DND-41 (cell line): ENCODE data around the gene NDUFS6.

Experiments
- ATAC-seq: fragments of 200-7000 bp; cut with Tn5 transposase; 3 replicates; pipeline ENCODE4 v1.9.1; 2021; ENCODE audit warnings: low read depth; ENCODE audit not compliant: insufficient read depth
- DNase-seq: peaks from one replicate; pipeline ENCODE4 v3.0.0-alpha.2; 2020
- H2AFZ ChIP-seq: 2 replicates; pipeline ENCODE4 v1.6.0; 2012; ENCODE audit warnings: low read depth, low read length
- H3K27ac ChIP-seq: 2 replicates; pipeline ENCODE4 v1.5.1; 2012; ENCODE audit warnings: low read length, inconsistent platforms
- H3K27me3 ChIP-seq: fragments of 200-600 bp; sonication (generic); 2 replicates; pipeline ENCODE4 v1.6.0; 2012; ENCODE audit warnings: low read length, mild to moderate bottlenecking, inconsistent platforms; ENCODE audit not compliant: insufficient read depth, poor library complexity
- H3K36me3 ChIP-seq: 2 replicates; pipeline ENCODE4 v1.5.1; 2012; ENCODE audit warnings: low read length, inconsistent platforms; ENCODE audit not compliant: insufficient read depth
- H3K4me1 ChIP-seq: 2 replicates; pipeline ENCODE4 v1.5.1; 2012; ENCODE audit warnings: mild to moderate bottlenecking, low read length; ENCODE audit not compliant: insufficient read depth
- H3K4me2 ChIP-seq: 2 replicates; pipeline ENCODE4 v1.6.0; 2012; ENCODE audit warnings: mild to moderate bottlenecking, moderate library complexity, low read length, inconsistent platforms; ENCODE audit not compliant: insufficient read depth
- H3K4me3 ChIP-seq, 2 experiments: fragments of 200-600 bp in 1 of 2; shearing (Covaris generic) in 1 of 2; 2 replicates each; pipeline ENCODE4 v1.5.1; 2012 to 2016; ENCODE audit warnings: inconsistent platforms in 2 of 2, low read length in 2 of 2, mild to moderate bottlenecking in 2 of 2, low read depth in 1 of 2, moderate library complexity in 1 of 2
- H3K79me2 ChIP-seq: 2 replicates; pipeline ENCODE4 v1.6.0; 2012; ENCODE audit warnings: low read length, inconsistent platforms; ENCODE audit not compliant: insufficient read depth
- H3K9ac ChIP-seq: 2 replicates; pipeline ENCODE4 v1.6.0; 2012; ENCODE audit warnings: low read depth, mild to moderate bottlenecking, inconsistent platforms, low read length, moderate library complexity
- H3K9me3 ChIP-seq: 2 replicates; pipeline ENCODE4 v1.5.1; 2012; ENCODE audit warnings: low read length, moderate library complexity, mild to moderate bottlenecking, inconsistent platforms; ENCODE audit not compliant: insufficient read depth, severe bottlenecking
- H4K20me1 ChIP-seq: 2 replicates; pipeline ENCODE4 v1.6.0; 2012; ENCODE audit warnings: low read length; ENCODE audit not compliant: insufficient read depth
- CTCF ChIP-seq: IDR thresholded peaks from 2 replicates; pipeline ENCODE4 v1.5.1; 2012; ENCODE audit warnings: borderline replicate concordance, low read length, moderate library complexity, mild to moderate bottlenecking; ENCODE audit not compliant: poor library complexity, severe bottlenecking; ENCODE audit errors: extremely low read depth
- EZH2 ChIP-seq: IDR thresholded peaks from 3 replicates; pipeline ENCODE4 v1.6.1; 2012; ENCODE audit warnings: borderline replicate concordance, low read depth, mild to moderate bottlenecking, moderate library complexity, low read length, inconsistent platforms; ENCODE audit not compliant: severe bottlenecking

The NDUFS6 gene

GRCh38 chr5:1834721-1835429 is 33.7 kb downstream of the NDUFS6 start:
- H2AFZ ChIP-seq = no peak overlapping the region
- TF ChIP-seq EZH2 (no peak), CTCF (no peak)
- H3K27ac ChIP-seq = no peak overlapping the region
- ATAC-seq = no peak
- no peaks in the 10 kb centered on the region; the same call in 1 of the 2 replicates for H4K20me1 ChIP-seq
- no peaks in the 10 kb centered on the region for H3K9me3 ChIP-seq
- no peaks in the 10 kb centered on the region for H3K79me2 ChIP-seq
- DNase-seq = no peak
- no peak overlapping the region for H3K9ac ChIP-seq
- no peak overlapping the region for H3K4me3 ChIP-seq
- no peaks in the 10 kb centered on the region for H3K27me3 ChIP-seq
- no peak overlapping the region for H3K4me2 ChIP-seq
- H3K36me3 ChIP-seq = no peaks in the 10 kb centered on the region
- H3K4me1 ChIP-seq = no peaks in the 10 kb centered on the region

GRCh38 chr5:1835431-1835830 is 34.2 kb downstream of the NDUFS6 start:
- no peaks in the 10 kb centered on the region for H3K79me2 ChIP-seq
- DNase-seq (no peak), ATAC-seq (no peak)
- H2AFZ ChIP-seq = no peak overlapping the region
- H4K20me1 ChIP-seq = peaks cover under 1% of the 10 kb centered on the region; the same call in 1 of the 2 replicates
- no peak overlapping the region for H3K4me2 ChIP-seq
- H3K27me3 ChIP-seq = no peaks in the 10 kb centered on the region
- no peak overlapping the region for H3K4me3 ChIP-seq
- H3K4me1 ChIP-seq = no peaks in the 10 kb centered on the region
- TF ChIP-seq EZH2 (no peak), CTCF (no peak)
- no peaks in the 10 kb centered on the region for H3K9me3 ChIP-seq
- no peak overlapping the region for H3K27ac ChIP-seq
- H3K36me3 ChIP-seq = no peaks in the 10 kb centered on the region
- no peak overlapping the region for H3K9ac ChIP-seq

- no peak overlapping the region for H3K4me2 ChIP-seq
- ATAC-seq (no peak), DNase-seq (no peak)
- no peaks in the 10 kb centered on the region for H3K9me3 ChIP-seq
- peaks cover 2% of the 10 kb centered on the region; the same call in 1 of the 2 replicates for H4K20me1 ChIP-seq
- H3K36me3 ChIP-seq = no peaks in the 10 kb centered on the region
- no peak overlapping the region for H2AFZ ChIP-seq
- H3K27me3 ChIP-seq = no peaks in the 10 kb centered on the region
- no peak overlapping the region for H3K27ac ChIP-seq
- no peak for TF ChIP-seq EZH2
- TF ChIP-seq CTCF = no peak
- no peak overlapping the region for H3K9ac ChIP-seq
- H3K4me1 ChIP-seq = no peaks in the 10 kb centered on the region
- H3K4me3 ChIP-seq = no peak overlapping the region
- no peaks in the 10 kb centered on the region for H3K79me2 ChIP-seq
Observed at GRCh38 chr5:1836176-1836890, 35.1 kb downstream of the NDUFS6 start.
